HG03175 (cell line): ENCODE measurements around the gene TRIM43B.
A peak's percentile ranks its signal among the peaks of the same experiment; 100 is the strongest.
"Not testable (repeated sequence)": the region's sequence is repeated elsewhere in the genome, so short reads cannot be mapped to it uniquely, and the experiment has no call there.

ENCODE experiments used
- ATAC-seq: cut with Tn5 transposase; IDR thresholded peaks from one replicate; pipeline ENCODE4 v1.9.1; 2021; ENCODE audit warnings: mild to moderate bottlenecking, moderate library complexity; ENCODE audit not compliant: unreplicated experiment

TRIM43B gene

GRCh38 chr2:95484654-95485053, at the start of gene TRIM43B:
Gene TRIM43B, minus strand, starts transcription at chr2:95484754. Its CDS starts 2,040 bp downstream, at chr2:95482714.
- not testable (repeated sequence) for ATAC-seq

- ATAC-seq: no peak
These were observed 46.8 kb upstream of the TRIM43B start for GRCh38 chr2:95531254-95531771.

- peak; percentile 52 for ATAC-seq
These were observed 46.2 kb upstream of the TRIM43B start for GRCh38 chr2:95530734-95531133.

- ATAC-seq: peak; percentile 63
These were observed 42.1 kb upstream of the TRIM43B start for GRCh38 chr2:95526360-95527341.

GRCh38 chr2:95525294-95526035, 40.9 kb upstream of the TRIM43B start:
- ATAC-seq: no peak

- ATAC-seq: no peak
These were observed 39.6 kb upstream of the TRIM43B start for GRCh38 chr2:95524195-95524594.

GRCh38 chr2:95514718-95515117, 30.2 kb upstream of the TRIM43B start:
- ATAC-seq: no peak

- not testable (repeated sequence) for ATAC-seq
These were observed 29.7 kb upstream of the TRIM43B start for GRCh38 chr2:95514226-95514625.

- ATAC-seq: no peak
These were observed 24.9 kb upstream of the TRIM43B start for GRCh38 chr2:95509408-95509807.

- no peak for ATAC-seq
These were observed 20.7 kb upstream of the TRIM43B start for GRCh38 chr2:95505222-95505621.

GRCh38 chr2:95500854-95501253, 16.3 kb upstream of the TRIM43B start:
- ATAC-seq: no peak

GRCh38 chr2:95492076-95492475, 7.5 kb upstream of the TRIM43B start:
- ATAC-seq: not testable (repeated sequence)

GRCh38 chr2:95475025-95475424, 9.5 kb downstream of the TRIM43B start:
- not testable (repeated sequence) for ATAC-seq

- not testable (repeated sequence) for ATAC-seq
These were observed 16.6 kb downstream of the TRIM43B start for GRCh38 chr2:95467984-95468383.

- ATAC-seq: not testable (repeated sequence)
These were observed 18.0 kb downstream of the TRIM43B start for GRCh38 chr2:95466572-95466971.

- not testable (repeated sequence) for ATAC-seq
These were observed 21.3 kb downstream of the TRIM43B start for GRCh38 chr2:95463292-95463691.

- ATAC-seq: not testable (repeated sequence)
These were observed 39.2 kb downstream of the TRIM43B start for GRCh38 chr2:95445317-95445716.

GRCh38 chr2:95442474-95443099, 42.0 kb downstream of the TRIM43B start:
- not testable (repeated sequence) for ATAC-seq

GRCh38 chr2:95435872-95436209, 48.7 kb downstream of the TRIM43B start:
- ATAC-seq: not testable (repeated sequence)

GRCh38 chr2:95435162-95435871, 49.2 kb downstream of the TRIM43B start:
- not testable (repeated sequence) for ATAC-seq
